ENCODE results near the gene IPO4.
"Not testable (repeated sequence)": the region's sequence is repeated elsewhere in the genome, so short reads cannot be mapped to it uniquely, and the experiment has no call there.

GRCh38 chr14:24216876-24217275 is 28.3 kb upstream of the IPO4 start:
- TF ChIP-seq, protein P1, sequence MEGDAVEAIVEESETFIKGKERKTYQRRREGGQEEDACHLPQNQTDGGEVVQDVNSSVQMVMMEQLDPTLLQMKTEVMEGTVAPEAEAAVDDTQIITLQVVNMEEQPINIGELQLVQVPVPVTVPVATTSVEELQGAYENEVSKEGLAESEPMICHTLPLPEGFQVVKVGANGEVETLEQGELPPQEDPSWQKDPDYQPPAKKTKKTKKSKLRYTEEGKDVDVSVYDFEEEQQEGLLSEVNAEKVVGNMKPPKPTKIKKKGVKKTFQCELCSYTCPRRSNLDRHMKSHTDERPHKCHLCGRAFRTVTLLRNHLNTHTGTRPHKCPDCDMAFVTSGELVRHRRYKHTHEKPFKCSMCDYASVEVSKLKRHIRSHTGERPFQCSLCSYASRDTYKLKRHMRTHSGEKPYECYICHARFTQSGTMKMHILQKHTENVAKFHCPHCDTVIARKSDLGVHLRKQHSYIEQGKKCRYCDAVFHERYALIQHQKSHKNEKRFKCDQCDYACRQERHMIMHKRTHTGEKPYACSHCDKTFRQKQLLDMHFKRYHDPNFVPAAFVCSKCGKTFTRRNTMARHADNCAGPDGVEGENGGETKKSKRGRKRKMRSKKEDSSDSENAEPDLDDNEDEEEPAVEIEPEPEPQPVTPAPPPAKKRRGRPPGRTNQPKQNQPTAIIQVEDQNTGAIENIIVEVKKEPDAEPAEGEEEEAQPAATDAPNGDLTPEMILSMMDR (IDR thresholded peaks at IDR 0.05): not testable (repeated sequence)
- TF ChIP-seq EP300, POLR2AphosphoS5, POLR2A (IDR thresholded peaks at IDR 0.05): not testable (repeated sequence)

Measured in suprapubic skin (tissue), 4 donors.